Neuronal stem cell (in vitro differentiated cells): ENCODE results near the gene GRM7.

ENCODE experiments used
- DNase-seq: peaks from one replicate; pipeline ENCODE4 v3.0.0-alpha.2; 2013; ENCODE audit warnings: low spot score
- H2AFZ ChIP-seq: one replicate; pipeline ENCODE4 v1.6.1; 2013; ENCODE audit warnings: mild to moderate bottlenecking, low read length, inconsistent platforms
- H2AK5ac ChIP-seq: 2 replicates; pipeline ENCODE4 v1.6.1; 2013; ENCODE audit warnings: low read depth, mild to moderate bottlenecking, inconsistent platforms, low read length, moderate library complexity, mixed read lengths
- H2BK120ac ChIP-seq: 2 replicates; pipeline ENCODE4 v1.6.1; 2013; ENCODE audit warnings: low read depth, mild to moderate bottlenecking, inconsistent platforms, low read length, moderate library complexity, mixed read lengths
- H2BK12ac ChIP-seq: one replicate; pipeline ENCODE4 v1.6.1; 2013; ENCODE audit warnings: low read length, inconsistent platforms
- H2BK15ac ChIP-seq: 2 replicates; pipeline ENCODE4 v1.6.1; 2013; ENCODE audit warnings: mild to moderate bottlenecking, low read length, inconsistent platforms, mixed read lengths
- H2BK5ac ChIP-seq: one replicate; pipeline ENCODE4 v1.6.1; 2013; ENCODE audit warnings: inconsistent platforms, mild to moderate bottlenecking, low read length, moderate library complexity
- H3K14ac ChIP-seq: one replicate; pipeline ENCODE4 v1.6.1; 2013; ENCODE audit warnings: low read length, inconsistent platforms
- H3K18ac ChIP-seq: 2 replicates; pipeline ENCODE4 v1.6.1; 2013; ENCODE audit warnings: low read length, inconsistent platforms
- H3K23ac ChIP-seq: 2 replicates; pipeline ENCODE4 v1.6.1; 2013; ENCODE audit warnings: low read depth, mild to moderate bottlenecking, mixed read lengths, low read length, inconsistent platforms; ENCODE audit not compliant: poor library complexity
- H3K27ac ChIP-seq: replicated peaks from 3 replicates; pipeline ENCODE4 v1.5.1; 2013; ENCODE audit warnings: low read length, inconsistent platforms
- H3K27me3 ChIP-seq, 3 experiments: 2 replicates each; pipeline ENCODE4 v1.6.1; 2013; ENCODE audit warnings: low read length in 3 of 3, mild to moderate bottlenecking in 2 of 3, inconsistent platforms in 1 of 3, low read depth in 1 of 3, mixed read lengths in 1 of 3, moderate library complexity in 1 of 3; ENCODE audit not compliant: control insufficient read depth in 3 of 3, insufficient read depth in 3 of 3
- H3K36me3 ChIP-seq, 2 donors: replicated peaks in 1 of 2; 2 replicates each; pipeline ENCODE4 v1.6.1; 2013; ENCODE audit warnings: low read length in 2 of 2; ENCODE audit not compliant: control insufficient read depth in 2 of 2, insufficient read depth in 2 of 2
- H3K4ac ChIP-seq: 2 replicates; pipeline ENCODE4 v1.6.1; 2013; ENCODE audit warnings: inconsistent platforms, mild to moderate bottlenecking, low read length, moderate library complexity
- H3K4me1 ChIP-seq, 2 donors: 1 replicate in 1 of 2; 2 replicates in 1 of 2; pipeline ENCODE4 v1.6.1; 2013; ENCODE audit warnings: low read length in 2 of 2, low read depth in 1 of 2; ENCODE audit not compliant: control insufficient read depth in 2 of 2, insufficient read depth in 1 of 2
- H3K4me2 ChIP-seq: one replicate; pipeline ENCODE4 v1.6.1; 2013; ENCODE audit warnings: mild to moderate bottlenecking, low read length, inconsistent platforms; ENCODE audit not compliant: insufficient read depth, poor library complexity, severe bottlenecking
- H3K4me3 ChIP-seq, 2 donors: 2 replicates each; pipeline ENCODE4 v1.5.1; 2013; ENCODE audit warnings: low read length in 2 of 2, mild to moderate bottlenecking in 2 of 2, inconsistent platforms in 1 of 2, moderate library complexity in 1 of 2
- H3K79me1 ChIP-seq: one replicate; pipeline ENCODE4 v1.6.1; 2013; ENCODE audit warnings: low read depth, mild to moderate bottlenecking, inconsistent platforms, low read length, moderate library complexity
- H3K9ac ChIP-seq: one replicate; pipeline ENCODE4 v1.6.1; 2013; ENCODE audit warnings: mild to moderate bottlenecking, low read depth, low read length, inconsistent platforms; ENCODE audit not compliant: poor library complexity
- H3K9me3 ChIP-seq, 2 donors: replicated peaks in 1 of 2; 2 replicates each; pipeline versions ENCODE3 to v1.6.1; 2013; ENCODE audit warnings: low read length in 2 of 2, mild to moderate bottlenecking in 2 of 2, inconsistent platforms in 1 of 2, low read depth in 1 of 2, mixed read lengths in 1 of 2, moderate library complexity in 1 of 2; ENCODE audit not compliant: control insufficient read depth in 2 of 2, insufficient read depth in 1 of 2
- H4K8ac ChIP-seq: one replicate; pipeline ENCODE4 v1.6.1; 2013; ENCODE audit warnings: low read depth, mild to moderate bottlenecking, inconsistent platforms, low read length, moderate library complexity
- H4K91ac ChIP-seq: one replicate; pipeline ENCODE4 v1.6.1; 2013; ENCODE audit warnings: low read length, low read depth, mild to moderate bottlenecking, inconsistent platforms; ENCODE audit not compliant: poor library complexity
- whole genome bisulfite sequencing, 2 donors: extraction: QIAGEN DNeasy Blood & Tissue Kit; methylation state at CpG; one replicate each; pipeline ENCODE4 v1.1.7; 2013; ENCODE audit warnings: missing lambda C conversion rate in 2 of 2, mixed read lengths in 1 of 2; ENCODE audit not compliant: insufficient read length in 2 of 2, insufficient replicate concordance in 1 of 2; ENCODE audit errors: extremely low coverage in 2 of 2; 5-methylcytosine and 5-hydroxymethylcytosine counted together

GRM7 gene

GRCh38 chr3:7574435-7574834 is 713.5 kb downstream of the GRM7 start:
- H4K8ac ChIP-seq = no peak overlapping the region
- H3K36me3 ChIP-seq = no peaks in the 10 kb centered on the region
- H3K27ac ChIP-seq = no peak overlapping the region
- peak; percentile 1 for DNase-seq
- no peak overlapping the region for H3K4ac ChIP-seq
- no peak overlapping the region for H3K4me3 ChIP-seq
- no peak overlapping the region for H4K91ac ChIP-seq
- no peaks in the 10 kb centered on the region for H3K79me1 ChIP-seq
- no peak overlapping the region for H2AK5ac ChIP-seq
- H2BK5ac ChIP-seq = no peak overlapping the region
- H2AFZ ChIP-seq = no peak overlapping the region
- peaks cover 0 to 4% of the 10 kb centered on the region in 2 donors for H3K4me1 ChIP-seq
- H3K23ac ChIP-seq = no peak overlapping the region
- no peaks in the 10 kb centered on the region for H3K9me3 ChIP-seq
- H2BK120ac ChIP-seq = no peak overlapping the region
- no peak overlapping the region for H3K4me2 ChIP-seq
- no peak overlapping the region for H3K9ac ChIP-seq
- no CpG with 5 or more reads among the region's 5 CpGs for WGBS, 2 donors
- no peak overlapping the region for H3K18ac ChIP-seq
- H2BK15ac ChIP-seq = no peak overlapping the region
- no peak overlapping the region for H2BK12ac ChIP-seq
- H3K14ac ChIP-seq = no peak overlapping the region
- no peaks in the 10 kb centered on the region for H3K27me3 ChIP-seq

GRCh38 chr3:7576071-7576470 is 715.2 kb downstream of the GRM7 start:
- H3K23ac ChIP-seq = no peak overlapping the region
- no peak overlapping the region for H3K14ac ChIP-seq
- no peak overlapping the region for H4K91ac ChIP-seq
- H2BK5ac ChIP-seq = no peak overlapping the region
- no peaks in the 10 kb centered on the region for H3K79me1 ChIP-seq
- H3K27ac ChIP-seq = no peak overlapping the region
- no peak overlapping the region for H4K8ac ChIP-seq
- H2BK12ac ChIP-seq = no peak overlapping the region
- H2AK5ac ChIP-seq = no peak overlapping the region
- no peak overlapping the region for H2BK15ac ChIP-seq
- no CpG with 5 or more reads among the region's 1 CpG for WGBS, 2 donors
- H3K4me2 ChIP-seq = no peak overlapping the region
- no peak for DNase-seq
- H3K4me1 ChIP-seq = peaks cover 0 to 4% of the 10 kb centered on the region in 2 donors
- no peak overlapping the region for H2AFZ ChIP-seq
- H3K4me3 ChIP-seq = no peak overlapping the region
- no peak overlapping the region for H3K4ac ChIP-seq
- H3K9me3 ChIP-seq = no peaks in the 10 kb centered on the region
- no peaks in the 10 kb centered on the region for H3K27me3 ChIP-seq
- H2BK120ac ChIP-seq = no peak overlapping the region
- no peaks in the 10 kb centered on the region for H3K36me3 ChIP-seq
- no peak overlapping the region for H3K9ac ChIP-seq
- no peak overlapping the region for H3K18ac ChIP-seq

DNA sequence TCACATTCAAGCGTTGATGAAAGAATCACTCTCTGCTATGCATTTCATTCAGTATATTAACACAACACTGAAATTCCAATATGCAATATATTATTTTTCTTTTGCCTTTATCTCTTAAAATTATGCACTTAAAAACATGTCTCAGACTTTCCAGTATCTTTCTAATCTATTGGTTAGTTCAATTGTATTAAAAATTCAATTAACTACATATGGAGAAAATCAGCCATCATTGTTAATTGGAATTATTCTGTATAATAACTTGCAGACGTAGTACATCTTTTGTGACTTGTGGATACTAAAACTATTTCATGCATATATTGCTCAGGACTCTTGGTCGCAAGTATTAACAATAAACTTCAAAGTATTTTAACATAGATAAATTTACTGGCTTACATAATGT is 715.6 kb downstream of the GRM7 start:
- H3K27me3 ChIP-seq = no peaks in the 10 kb centered on the region
- H3K4me1 ChIP-seq = peaks cover 0 to 4% of the 10 kb centered on the region in 2 donors

GRCh38 chr3:7577513-7577912 is 716.6 kb downstream of the GRM7 start:
- Histone ChIP-seq H4K8ac (no peak overlapping the region), H3K23ac (no peak overlapping the region), H2BK15ac (no peak overlapping the region), H3K4me1 (peaks cover 0 to 4% of the 10 kb centered on the region in 2 donors), H3K27me3 (no peaks in the 10 kb centered on the region), H3K4me2 (no peak overlapping the region), H2AK5ac (no peak overlapping the region), H2BK5ac (no peak overlapping the region), H3K18ac (no peak overlapping the region), H3K14ac (no peak overlapping the region), H3K9me3 (no peaks in the 10 kb centered on the region), H3K27ac (no peak overlapping the region), H3K36me3 (no peaks in the 10 kb centered on the region), H2AFZ (no peak overlapping the region), H2BK12ac (no peak overlapping the region), H3K9ac (no peak overlapping the region), H3K79me1 (no peaks in the 10 kb centered on the region), H2BK120ac (no peak overlapping the region), H3K4me3 (no peak overlapping the region), H3K4ac (no peak overlapping the region), H4K91ac (no peak overlapping the region)
- WGBS, 2 donors = no CpG with 5 or more reads among the region's 1 CpG
- no peak for DNase-seq

More for the DNA sequence above, 715.6 kb downstream of the GRM7 start:
- Histone ChIP-seq H3K4me3 (no peak overlapping the region), H2BK15ac (no peak overlapping the region), H3K27ac (no peak overlapping the region), H2AFZ (no peak overlapping the region), H3K79me1 (no peaks in the 10 kb centered on the region), H3K4me2 (no peak overlapping the region), H2BK5ac (no peak overlapping the region), H3K9ac (no peak overlapping the region), H2BK12ac (no peak overlapping the region), H3K23ac (no peak overlapping the region), H2BK120ac (no peak overlapping the region), H3K18ac (no peak overlapping the region), H4K91ac (no peak overlapping the region), H3K36me3 (no peaks in the 10 kb centered on the region), H3K9me3 (no peaks in the 10 kb centered on the region), H4K8ac (no peak overlapping the region), H3K14ac (no peak overlapping the region), H3K4ac (no peak overlapping the region), H2AK5ac (no peak overlapping the region)
- no CpG with 5 or more reads among the region's 3 CpGs for WGBS, 2 donors
- DNase-seq = no peak
